GM06990 (cell line): ENCODE data around the gene CHD2.
"Not testable (repeated sequence)": the region's sequence is repeated elsewhere in the genome, so short reads cannot be mapped to it uniquely, and the experiment has no call there.

Experiments
- DNase-seq: peaks from one replicate; pipeline ENCODE4 v3.0.0-alpha.2; 2011; ENCODE audit not compliant: insufficient read length; ENCODE audit errors: extremely low read depth
- H3K27me3 ChIP-seq: replicated peaks from 2 replicates; pipeline ENCODE4 v1.6.0; 2011; ENCODE audit warnings: low read length; ENCODE audit not compliant: control insufficient read depth, insufficient read depth
- H3K36me3 ChIP-seq: 2 replicates; pipeline ENCODE4 v1.5.1; 2011; ENCODE audit warnings: low read length; ENCODE audit not compliant: control insufficient read depth, insufficient read depth
- H3K4me3 ChIP-seq: replicated peaks from 2 replicates; pipeline ENCODE4 v1.5.1; 2011; ENCODE audit warnings: low read depth, mild to moderate bottlenecking, control low read depth, low read length
- TF ChIP-seq, protein P1 (sequence below): IDR thresholded peaks from 2 replicates; pipeline ENCODE4 v1.5.1; 2011; ENCODE audit warnings: low read length, control low read depth, mild to moderate bottlenecking, inconsistent platforms; ENCODE audit not compliant: insufficient read depth, poor library complexity, severe bottlenecking

CHD2 gene

GRCh38 chr15:93029836-93030429 lies 129.8 kb downstream of the CHD2 start:
- Histone ChIP-seq H3K36me3 (peaks cover 14% of the 10 kb centered on the region), H3K27me3 (no peaks in the 10 kb centered on the region), H3K4me3 (no peak overlapping the region)
- no peak for DNase-seq
- TF ChIP-seq, protein P1, sequence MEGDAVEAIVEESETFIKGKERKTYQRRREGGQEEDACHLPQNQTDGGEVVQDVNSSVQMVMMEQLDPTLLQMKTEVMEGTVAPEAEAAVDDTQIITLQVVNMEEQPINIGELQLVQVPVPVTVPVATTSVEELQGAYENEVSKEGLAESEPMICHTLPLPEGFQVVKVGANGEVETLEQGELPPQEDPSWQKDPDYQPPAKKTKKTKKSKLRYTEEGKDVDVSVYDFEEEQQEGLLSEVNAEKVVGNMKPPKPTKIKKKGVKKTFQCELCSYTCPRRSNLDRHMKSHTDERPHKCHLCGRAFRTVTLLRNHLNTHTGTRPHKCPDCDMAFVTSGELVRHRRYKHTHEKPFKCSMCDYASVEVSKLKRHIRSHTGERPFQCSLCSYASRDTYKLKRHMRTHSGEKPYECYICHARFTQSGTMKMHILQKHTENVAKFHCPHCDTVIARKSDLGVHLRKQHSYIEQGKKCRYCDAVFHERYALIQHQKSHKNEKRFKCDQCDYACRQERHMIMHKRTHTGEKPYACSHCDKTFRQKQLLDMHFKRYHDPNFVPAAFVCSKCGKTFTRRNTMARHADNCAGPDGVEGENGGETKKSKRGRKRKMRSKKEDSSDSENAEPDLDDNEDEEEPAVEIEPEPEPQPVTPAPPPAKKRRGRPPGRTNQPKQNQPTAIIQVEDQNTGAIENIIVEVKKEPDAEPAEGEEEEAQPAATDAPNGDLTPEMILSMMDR: no peak

- DNase-seq: no peak
- H3K4me3 ChIP-seq: no peak overlapping the region
- TF ChIP-seq, protein P1: peak; percentile 87
- no peaks in the 10 kb centered on the region for H3K27me3 ChIP-seq
- peaks cover 8% of the 10 kb centered on the region for H3K36me3 ChIP-seq
Measured at GRCh38 chr15:93030430-93031102, 130.4 kb downstream of the CHD2 start.

- DNase-seq: no peak
- Histone ChIP-seq H3K27me3 (no peaks in the 10 kb centered on the region), H3K36me3 (peaks cover 6% of the 10 kb centered on the region), H3K4me3 (no peak overlapping the region)
- TF ChIP-seq, protein P1: no peak
Measured at GRCh38 chr15:93031103-93031464, 131.0 kb downstream of the CHD2 start.

DNA sequence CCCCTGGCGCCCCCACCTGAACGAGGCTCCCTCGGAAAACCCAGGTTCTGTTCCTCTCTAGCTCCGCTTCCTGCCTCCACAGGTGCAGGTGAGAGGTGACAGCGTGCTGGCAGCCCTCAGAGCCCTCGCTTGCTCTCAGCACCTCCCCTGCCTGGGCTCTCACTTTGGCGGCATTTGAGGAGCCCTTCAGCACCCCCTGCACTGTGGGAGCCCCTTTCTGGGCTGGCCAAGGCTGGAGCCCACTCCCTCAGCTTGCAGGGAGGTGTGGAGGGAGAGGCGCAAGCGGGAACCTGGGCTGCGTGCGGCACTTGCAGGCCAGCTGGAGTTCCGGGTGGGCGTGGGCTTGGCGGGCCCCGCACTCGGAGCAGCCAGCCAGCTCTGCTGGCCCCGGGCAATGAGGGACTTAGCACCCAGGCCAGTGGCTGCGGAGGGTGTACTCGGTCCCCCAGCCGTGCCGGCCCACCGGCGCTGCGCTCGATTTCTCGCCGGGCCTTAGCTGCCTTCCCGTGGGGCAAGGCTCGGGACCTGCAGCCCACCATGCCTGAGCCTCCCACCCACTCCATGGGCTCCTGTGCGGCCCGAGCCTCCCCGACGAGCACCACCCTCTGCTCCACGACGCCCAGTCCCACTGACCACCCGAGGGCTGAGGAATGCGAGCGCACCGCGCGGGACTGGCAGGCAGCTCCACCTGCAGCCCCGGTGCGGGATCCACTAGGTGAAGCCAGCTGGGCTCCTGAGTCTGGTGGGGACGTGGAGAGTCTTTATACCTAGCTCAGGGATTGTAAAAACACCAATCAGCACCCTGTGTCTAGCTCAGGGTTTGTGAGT lies 131.6 kb downstream of the CHD2 start:
- DNase-seq, H3K27me3 ChIP-seq, H3K4me3 ChIP-seq, H3K36me3 ChIP-seq: not testable (repeated sequence)

GRCh38 chr15:93032515-93033206 lies 132.5 kb downstream of the CHD2 start:
- not testable (repeated sequence) for H3K36me3 ChIP-seq, H3K4me3 ChIP-seq, H3K27me3 ChIP-seq, DNase-seq

- Histone ChIP-seq H3K36me3 (no peaks in the 10 kb centered on the region; the same call in 1 of the 2 replicates), H3K27me3 (no peaks in the 10 kb centered on the region), H3K4me3 (no peak overlapping the region)
- TF ChIP-seq, protein P1: no peak
- DNase-seq: no peak
Measured at GRCh38 chr15:93033434-93034045, 133.4 kb downstream of the CHD2 start.
